Spleen (tissue), 11 donors: Measurements from ENCODE around the gene SRPX. TPM values are rescaled to one million over a fixed set of nuclear protein-coding genes. Genes with fewer than 3 reads are reported as not detected.

Experiments
- DNase-seq: peaks from one replicate; pipeline ENCODE4 v3.0.0-alpha.2; 2020
- H3K27ac ChIP-seq, 8 donors: fragments of 200-600 bp; sonication (generic) in 7 of 8; 1 replicate in 4 of 8; 2 replicates in 4 of 8; pipeline versions ENCODE4 v1.5.0 to v1.8.0; 2016 to 2021; ENCODE audit warnings: inconsistent platforms in 4 of 8, mild to moderate bottlenecking in 4 of 8, moderate library complexity in 1 of 8
- H3K27me3 ChIP-seq, 7 donors: fragments of 200-600 bp; sonication (generic) in 6 of 7; replicated peaks in 1 of 7; 1 replicate in 4 of 7; 2 replicates in 3 of 7; pipeline versions ENCODE4 v1.5.0 to v1.8.0; 2016 to 2021; ENCODE audit warnings: inconsistent platforms in 3 of 7, mild to moderate bottlenecking in 1 of 7
- H3K36me3 ChIP-seq, 6 donors: fragments of 200-600 bp; sonication (generic) in 5 of 6; 1 replicate in 4 of 6; 2 replicates in 2 of 6; pipeline versions ENCODE4 v1.5.0 to v1.8.0; 2016 to 2021; ENCODE audit warnings: inconsistent platforms in 2 of 6
- H3K4me1 ChIP-seq, 6 donors: fragments of 200-600 bp; sonication (generic) in 5 of 6; 1 replicate in 3 of 6; 2 replicates in 3 of 6; pipeline versions ENCODE4 v1.5.0 to v1.8.0; 2016 to 2021; ENCODE audit warnings: inconsistent platforms in 3 of 6
- H3K4me3 ChIP-seq, 8 donors: fragments of 200-600 bp; sonication (generic) in 7 of 8; 1 replicate in 4 of 8; 2 replicates in 4 of 8; pipeline versions ENCODE4 v1.5.0 to v1.8.0; 2016 to 2021; ENCODE audit warnings: inconsistent platforms in 4 of 8, mild to moderate bottlenecking in 4 of 8, moderate library complexity in 2 of 8
- H3K9me3 ChIP-seq, 8 donors: fragments of 200-600 bp; sonication (generic) in 7 of 8; 1 replicate in 4 of 8; 2 replicates in 4 of 8; pipeline versions ENCODE4 v1.5.0 to v1.8.0; 2016 to 2021; ENCODE audit warnings: inconsistent platforms in 4 of 8
- CTCF ChIP-seq, 11 experiments: fragments of 200-600 bp in 7 of 11; fragments of 450-650 bp in 4 of 11; sonication (generic) in 4 of 11; IDR thresholded peaks in 8 of 11; conservative IDR thresholded peaks in 3 of 11; 1 replicate in 7 of 11; 2 replicates in 4 of 11; pipeline versions ENCODE4 v1.4.0 to v1.8.0; 2016 to 2021; ENCODE audit warnings: antibody characterized with exemption in 11 of 11, inconsistent platforms in 4 of 11, mild to moderate bottlenecking in 1 of 11
- POLR2A ChIP-seq, 3 donors: fragments of 450-650 bp; IDR thresholded peaks; one replicate each; pipeline ENCODE4 v1.5.1; 2017; ENCODE audit warnings: antibody characterized with exemption in 3 of 3, mild to moderate bottlenecking in 1 of 3
- POLR2AphosphoS5 ChIP-seq, 3 donors: sonication (generic); formaldehyde crosslinking; IDR thresholded peaks; one replicate each; pipeline ENCODE4 v1.5.1; 2017; ENCODE audit warnings: antibody characterized with exemption in 3 of 3
- WGBS, 5 donors: extraction: QIAGEN DNeasy Blood & Tissue Kit in 3 of 5; methylation state at CpG; one replicate each; pipeline versions ENCODE4 v1.1.5 to v1.1.7; 2013 to 2018; 5-methylcytosine and 5-hydroxymethylcytosine counted together
- intact Hi-C: fragments of 100-400 bp; cut with DNase I; formaldehyde crosslinking; loops from one replicate; pipeline ENCODE4 v1.15.0; 2023; ENCODE audit warnings: low total_unique reads
- polyA plus RNA-seq, 3 donors: library from polyadenylated mRNA; stranded (reverse); fragments of 200-250 nt; gene quantifications; one replicate each; pipeline ENCODE4 v1.2.1, GENCODE V29; 2013
- total RNA-seq, 7 donors: library from RNA; depleted of rRNA in 3 of 7; stranded (reverse); fragments of >200 nt in 3 of 7; fragmentation: NEBNext Ultra II Directional in 4 of 7; extraction: Animal tissue kit (Norgen Biotek cat#: 25700) in 4 of 7; gene quantifications; one replicate each; pipeline versions ENCODE4 v1.1.0 to v1.2.1, GENCODE V29; 2016 to 2021
- donor health status: healthy with polysubstance abuse.
- donor health status: DM: no; HTN: no; CAD: no; lungs with moderate emphysema.
- donor health status: DM: no; HTN: no; CAD: no.
- donor health status: Bipolar disorder and iron deficiency.
- donor health status: healthy.
- donor health status: DM: no; HTN: no; CAD: no.
- donor health status: DM: yes; HTN: yes; CAD: no.

The SRPX gene
- total and polyA plus RNA-seq, 10 donors = 0.50 to 10.3 (median 1.9) TPM

DNA sequence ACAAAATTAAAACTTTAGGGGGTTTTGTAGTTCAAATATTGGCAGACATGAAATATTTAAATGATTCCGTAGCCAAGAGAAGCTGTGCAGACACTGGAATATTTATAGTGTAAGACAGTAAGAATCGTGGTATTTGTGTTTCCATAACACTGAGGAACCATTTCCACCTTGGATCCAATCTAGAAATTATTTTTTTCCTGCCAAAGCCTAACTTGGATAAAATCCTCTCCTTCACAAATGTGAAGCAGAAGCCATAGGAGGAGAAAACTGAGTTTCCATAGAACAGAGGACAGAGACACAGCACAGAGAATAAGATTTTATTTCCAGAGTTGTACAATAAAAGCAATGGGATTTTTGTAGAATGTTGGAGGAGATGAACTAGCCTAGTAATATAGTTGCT, 19.9 kb upstream of the SRPX start:
- no peaks in the 10 kb centered on the region for H3K4me1 ChIP-seq
- peaks cover 0 to 10% (median 0%) of the 10 kb centered on the region in 7 donors for H3K27me3 ChIP-seq
- intact Hi-C loops = no loop called here
- no peak for DNase-seq
- no peaks in the 10 kb centered on the region for H3K9me3 ChIP-seq
- WGBS, 5 donors = 77 to 92% (median 85%) methylated on average over 2 of the region's 2 CpGs
- H3K36me3 ChIP-seq = no peaks in the 10 kb centered on the region
- H3K4me3 ChIP-seq = no peak overlapping the region
- H3K27ac ChIP-seq = no peak overlapping the region
- TF ChIP-seq CTCF (IDR thresholded peaks at IDR 0.05 in 8 of 11, conservative IDR thresholded peaks at IDR 0.05 in 3 of 11) (no peak), POLR2AphosphoS5 (IDR thresholded peaks at IDR 0.05) (no peak), POLR2A (IDR thresholded peaks at IDR 0.05) (no peak)

GRCh38 chrX:38236901-38237615, 16.4 kb upstream of the SRPX start:
- no peak overlapping the region for H3K4me3 ChIP-seq
- no peaks in the 10 kb centered on the region for H3K4me1 ChIP-seq
- no peaks in the 10 kb centered on the region for H3K9me3 ChIP-seq
- intact Hi-C loops = no loop called here
- 64 to 94% (median 84%) methylated on average over 6 of the region's 6 CpGs for WGBS, 5 donors
- DNase-seq = no peak
- TF ChIP-seq POLR2AphosphoS5 (IDR thresholded peaks at IDR 0.05) (no peak), CTCF (IDR thresholded peaks at IDR 0.05 in 8 of 11, conservative IDR thresholded peaks at IDR 0.05 in 3 of 11) (no peak), POLR2A (IDR thresholded peaks at IDR 0.05) (no peak)
- peaks cover 0 to 10% (median 0%) of the 10 kb centered on the region in 7 donors for H3K27me3 ChIP-seq
- H3K27ac ChIP-seq = no peak overlapping the region
- no peaks in the 10 kb centered on the region for H3K36me3 ChIP-seq

- H3K4me3 ChIP-seq = no peak overlapping the region
These were observed 13.4 kb upstream of the SRPX start for GRCh38 chrX:38233891-38234667.

GRCh38 chrX:38232079-38232686, 11.5 kb upstream of the SRPX start:
- 63 to 84% (median 72%) methylated on average over 3 of the region's 3 CpGs for WGBS, 5 donors
- no peak overlapping the region for H3K27ac ChIP-seq
- no peaks in the 10 kb centered on the region for H3K4me1 ChIP-seq
- peaks cover 0 to 3% (median 0%) of the 10 kb centered on the region in 7 donors for H3K27me3 ChIP-seq
- intact Hi-C loops = no loop called here
- DNase-seq = no peak
- no peak for TF ChIP-seq POLR2A (IDR thresholded peaks at IDR 0.05)
- TF ChIP-seq CTCF (IDR thresholded peaks at IDR 0.05 in 8 of 11, conservative IDR thresholded peaks at IDR 0.05 in 3 of 11) = no peak
- TF ChIP-seq POLR2AphosphoS5 (IDR thresholded peaks at IDR 0.05) = no peak
- no peaks in the 10 kb centered on the region for H3K36me3 ChIP-seq
- no peak overlapping the region for H3K4me3 ChIP-seq
- H3K9me3 ChIP-seq = no peaks in the 10 kb centered on the region

More at GRCh38 chrX:38233891-38234667, 13.4 kb upstream of the SRPX start:
- no peaks in the 10 kb centered on the region for H3K9me3 ChIP-seq
- no peak for DNase-seq
- H3K27ac ChIP-seq = no peak overlapping the region
- 37 to 75% (median 61%) methylated on average over 3 of the region's 3 CpGs for WGBS, 5 donors
- no peak for TF ChIP-seq POLR2A (IDR thresholded peaks at IDR 0.05)
- no peaks in the 10 kb centered on the region for H3K36me3 ChIP-seq
- no peaks in the 10 kb centered on the region for H3K4me1 ChIP-seq
- H3K27me3 ChIP-seq = peaks cover 0 to 10% (median 0%) of the 10 kb centered on the region in 7 donors
- intact Hi-C loops = no loop called here
